Endodermal cell (in vitro differentiated cells): ENCODE data around the gene SPATA12. TPM values are rescaled to one million over a fixed set of nuclear protein-coding genes. Genes with fewer than 3 reads are reported as not detected.

ENCODE experiments used
- DNase-seq: peaks from one replicate; pipeline ENCODE4 v3.0.0-alpha.2; 2017
- H3K27ac ChIP-seq: 2 replicates; pipeline ENCODE4 v1.5.1; 2013; ENCODE audit warnings: mild to moderate bottlenecking, low read depth, low read length, moderate library complexity
- H3K27me3 ChIP-seq: 2 replicates; pipeline ENCODE4 v1.6.1; 2013; ENCODE audit warnings: mild to moderate bottlenecking, low read length, moderate library complexity; ENCODE audit not compliant: insufficient read depth, control insufficient read depth, poor library complexity, severe bottlenecking
- H3K36me3 ChIP-seq: 2 replicates; pipeline ENCODE4 v1.7.0; 2013; ENCODE audit warnings: mild to moderate bottlenecking, low read length, moderate library complexity; ENCODE audit not compliant: control insufficient read depth, insufficient read depth
- H3K4me1 ChIP-seq: one replicate; pipeline ENCODE4 v1.7.0; 2013; ENCODE audit warnings: low read length; ENCODE audit not compliant: control insufficient read depth, insufficient read depth
- H3K4me3 ChIP-seq: 2 replicates; pipeline ENCODE4 v1.5.1; 2013; ENCODE audit warnings: mild to moderate bottlenecking, low read length, moderate library complexity
- H3K9ac ChIP-seq: 2 replicates; pipeline ENCODE4 v1.6.1; 2013; ENCODE audit warnings: mild to moderate bottlenecking, low read length, moderate library complexity; ENCODE audit not compliant: poor library complexity, severe bottlenecking; ENCODE audit errors: extremely low read depth
- H3K9me3 ChIP-seq: 2 replicates; pipeline ENCODE4 v1.6.1; 2013; ENCODE audit warnings: mild to moderate bottlenecking, low read length, moderate library complexity; ENCODE audit not compliant: control insufficient read depth
- H3K27ac Mint-ChIP-seq: 2 replicates; pipeline ENCODE4 v1.8.0; 2020; ENCODE audit warnings: mixed read lengths
- H3K27me3 Mint-ChIP-seq: 2 replicates; pipeline ENCODE4 v1.8.0; 2021; ENCODE audit warnings: mild to moderate bottlenecking, mixed read lengths; ENCODE audit not compliant: insufficient read depth
- H3K36me3 Mint-ChIP-seq: 2 replicates; pipeline ENCODE4 v1.8.0; 2020; ENCODE audit warnings: low read depth, mixed read lengths
- H3K4me1 Mint-ChIP-seq: 2 replicates; pipeline ENCODE4 v1.8.0; 2020; ENCODE audit warnings: mixed read lengths
- H3K4me3 Mint-ChIP-seq: 2 replicates; pipeline ENCODE4 v1.8.0; 2020; ENCODE audit warnings: mild to moderate bottlenecking, moderate library complexity, mixed read lengths
- H3K9me3 Mint-ChIP-seq: 2 replicates; pipeline ENCODE4 v1.8.0; 2020; ENCODE audit warnings: mild to moderate bottlenecking, mixed read lengths
- CTCF ChIP-seq: fragments of 200-600 bp; sonication (generic); conservative IDR thresholded peaks from 2 replicates; pipeline ENCODE4 v1.5.0; 2021; ENCODE audit warnings: antibody characterized with exemption, mild to moderate bottlenecking
- WGBS, 2 experiments: methylation state at CpG; one replicate each; pipeline versions ENCODE4 v1.1.5 to v1.1.7; 2013; ENCODE audit warnings: missing lambda C conversion rate in 2 of 2, mixed read lengths in 1 of 2; ENCODE audit not compliant: insufficient coverage in 1 of 2, insufficient read length in 1 of 2; 5-methylcytosine and 5-hydroxymethylcytosine counted together
- total RNA-seq, 2 donors: library from RNA; stranded (reverse); fragmentation: NEBNext Ultra II Directional in 1 of 2; extraction: Animal tissue kit (Norgen Biotek cat#: 25700) in 1 of 2; gene quantifications; 2 replicates in 1 of 2; 3 replicates in 1 of 2; pipeline ENCODE4 v1.2.1, GENCODE V29; 2021

Gene SPATA12
- total RNA-seq, 2 donors from 2014 or later = not detected

GRCh38 chr3:57100046-57100695 lies 39.7 kb downstream of the SPATA12 start:
- no peaks in the 10 kb centered on the region for H3K27me3 ChIP-seq
- H3K9ac ChIP-seq = no peak overlapping the region
- WGBS, 2 experiments = 38 to 42% methylated on average over 6 to 7 of the region's 7 CpGs
- DNase-seq = peak; percentile 90
- no peaks in the 10 kb centered on the region for H3K9me3 ChIP-seq
- Mint-ChIP-seq H3K27me3 (no peaks in the 10 kb centered on the region), H3K4me1 (peaks cover 12% of the 10 kb centered on the region), H3K36me3 (peaks cover 75% of the 10 kb centered on the region), H3K4me3 (no peak overlapping the region), H3K27ac (peak overlapping the region; percentile 16), H3K9me3 (no peaks in the 10 kb centered on the region)
- no peak overlapping the region for H3K4me3 ChIP-seq
- no peak overlapping the region for H3K27ac ChIP-seq
- TF ChIP-seq CTCF = peak; percentile 95
- H3K4me1 ChIP-seq = peaks cover 3% of the 10 kb centered on the region
- H3K36me3 ChIP-seq = peaks cover 93% of the 10 kb centered on the region

- Histone ChIP-seq H3K36me3 (peaks cover 78% of the 10 kb centered on the region), H3K27ac (no peak overlapping the region), H3K4me1 (peaks cover 14% of the 10 kb centered on the region), H3K27me3 (no peaks in the 10 kb centered on the region), H3K4me3 (no peak overlapping the region), H3K9me3 (no peaks in the 10 kb centered on the region), H3K9ac (no peak overlapping the region)
- H3K9me3 Mint-ChIP-seq = no peaks in the 10 kb centered on the region
- H3K27me3 Mint-ChIP-seq = no peaks in the 10 kb centered on the region
- no peak for TF ChIP-seq CTCF
- peak overlapping the region; percentile 72 for H3K27ac Mint-ChIP-seq
- WGBS, 2 experiments = 94 to 96% methylated on average over 7 to 9 of the region's 9 CpGs
- peaks cover 78% of the 10 kb centered on the region for H3K36me3 Mint-ChIP-seq
- DNase-seq = no peak
- H3K4me3 Mint-ChIP-seq = no peak overlapping the region
- H3K4me1 Mint-ChIP-seq = peaks cover 27% of the 10 kb centered on the region
Measured at GRCh38 chr3:57105585-57105984, 45.1 kb downstream of the SPATA12 start.

- no peaks in the 10 kb centered on the region for H3K27me3 ChIP-seq
- H3K27me3 Mint-ChIP-seq = no peaks in the 10 kb centered on the region
- H3K4me3 ChIP-seq = no peak overlapping the region
- peaks cover 20% of the 10 kb centered on the region for H3K4me1 ChIP-seq
- peaks cover 30% of the 10 kb centered on the region for H3K4me1 Mint-ChIP-seq
- 90 to 95% methylated on average over 8 of the region's 8 CpGs for WGBS, 2 experiments
- H3K27ac Mint-ChIP-seq = peak overlapping the region; percentile 11
- H3K9me3 Mint-ChIP-seq = no peaks in the 10 kb centered on the region
- H3K27ac ChIP-seq = no peak overlapping the region
- no peak overlapping the region for H3K4me3 Mint-ChIP-seq
- no peak for DNase-seq
- H3K9ac ChIP-seq = no peak overlapping the region
- peaks cover 80% of the 10 kb centered on the region for H3K36me3 Mint-ChIP-seq
- H3K9me3 ChIP-seq = no peaks in the 10 kb centered on the region
- TF ChIP-seq CTCF = no peak
- H3K36me3 ChIP-seq = peaks cover 70% of the 10 kb centered on the region
Measured at GRCh38 chr3:57108684-57109083, 48.2 kb downstream of the SPATA12 start.
